Measurements from ENCODE around the gene BRSK2. TPM values are rescaled to one million over a fixed set of nuclear protein-coding genes. Genes with fewer than 3 reads are reported as not detected.
"Not testable (repeated sequence)": the region's sequence is repeated elsewhere in the genome, so short reads cannot be mapped to it uniquely, and the experiment has no call there.

The BRSK2 gene
- total and polyA plus RNA-seq, 4 donors = 0.35 to 0.56 (median 0.52) TPM

DNA sequence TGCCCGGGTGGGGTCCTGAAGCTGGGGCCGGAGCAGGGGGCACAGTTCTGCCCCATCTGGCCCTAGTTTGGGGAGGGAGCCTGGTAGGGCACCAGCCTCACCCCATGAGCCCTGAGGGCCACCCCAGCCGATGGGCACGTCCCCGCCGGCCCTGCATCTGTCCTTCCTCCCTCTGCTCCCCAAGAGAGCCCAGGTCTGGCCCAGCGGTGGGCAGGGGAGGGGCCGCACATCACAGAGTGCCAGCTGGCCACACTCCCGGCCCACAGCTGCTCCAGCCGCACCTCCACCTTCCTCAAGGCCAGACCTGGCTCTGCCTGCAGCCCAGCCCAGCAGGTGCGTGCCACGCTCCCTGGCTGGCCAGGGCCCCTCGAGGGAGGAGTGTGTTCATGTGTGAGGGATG is 21.6 kb downstream of the BRSK2 start:
- DNase-seq (no peak), ATAC-seq (ENCODE audit: insufficient read depth, low FRiP score) (no peak)

DNA sequence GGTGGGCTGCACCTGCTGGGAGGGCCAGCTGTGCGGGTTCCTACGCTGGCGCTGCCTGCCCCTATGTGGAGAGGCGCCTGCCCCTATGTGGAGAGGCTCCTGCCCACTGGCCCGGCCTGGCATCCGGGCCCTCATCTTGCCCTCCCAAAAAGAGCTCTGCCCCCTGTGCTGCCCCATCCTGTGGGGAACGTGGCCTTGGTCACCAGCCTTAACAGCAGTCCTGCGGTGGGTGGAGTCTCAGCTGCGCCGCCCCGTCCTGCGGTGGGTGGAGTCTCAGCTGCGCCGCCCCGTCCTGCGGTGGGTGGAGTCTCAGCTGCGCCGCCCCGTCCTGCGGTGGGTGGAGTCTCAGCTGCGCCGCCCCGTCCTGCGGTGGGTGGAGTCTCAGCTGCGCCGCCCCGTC is 22.0 kb downstream of the BRSK2 start:
- peaks cover 0 to 14% (median 0%) of the 10 kb centered on the region in 5 donors for H3K4me1 ChIP-seq (ENCODE audit: control insufficient read depth in 5 of 5, insufficient read depth in 5 of 5, low read length in 5 of 5)

More for the DNA sequence above, 21.6 kb downstream of the BRSK2 start:
- Histone ChIP-seq H3K27me3 (ENCODE audit: control insufficient read depth in 3 of 3, insufficient read depth in 3 of 3, low read length in 2 of 3) (peaks cover 0 to 4% (median 0%) of the 10 kb centered on the region in 3 donors), H3K4me1 (ENCODE audit: control insufficient read depth in 5 of 5, insufficient read depth in 5 of 5, low read length in 5 of 5) (peaks cover 0 to 14% (median 0%) of the 10 kb centered on the region in 5 donors), H3K27ac (ENCODE audit: low read depth in 1 of 2, low read length in 1 of 2) (no peak overlapping the region), H3K9me3 (ENCODE audit: control insufficient read depth in 4 of 4, insufficient read depth in 3 of 4, low read length in 3 of 4) (peaks cover 0 to 2% (median 0%) of the 10 kb centered on the region in 4 donors), H3K36me3 (ENCODE audit: control insufficient read depth in 4 of 4, insufficient read depth in 4 of 4, low read length in 4 of 4) (no peaks in the 10 kb centered on the region), H3K9ac (ENCODE audit: insufficient read depth in 1 of 2, low read length in 2 of 2) (no peak overlapping the region), H3K4me3 (no peak overlapping the region)
- 75 to 77% methylated on average over 12 to 13 of the region's 13 CpGs for WGBS, 2 donors
- TF ChIP-seq, protein P1, sequence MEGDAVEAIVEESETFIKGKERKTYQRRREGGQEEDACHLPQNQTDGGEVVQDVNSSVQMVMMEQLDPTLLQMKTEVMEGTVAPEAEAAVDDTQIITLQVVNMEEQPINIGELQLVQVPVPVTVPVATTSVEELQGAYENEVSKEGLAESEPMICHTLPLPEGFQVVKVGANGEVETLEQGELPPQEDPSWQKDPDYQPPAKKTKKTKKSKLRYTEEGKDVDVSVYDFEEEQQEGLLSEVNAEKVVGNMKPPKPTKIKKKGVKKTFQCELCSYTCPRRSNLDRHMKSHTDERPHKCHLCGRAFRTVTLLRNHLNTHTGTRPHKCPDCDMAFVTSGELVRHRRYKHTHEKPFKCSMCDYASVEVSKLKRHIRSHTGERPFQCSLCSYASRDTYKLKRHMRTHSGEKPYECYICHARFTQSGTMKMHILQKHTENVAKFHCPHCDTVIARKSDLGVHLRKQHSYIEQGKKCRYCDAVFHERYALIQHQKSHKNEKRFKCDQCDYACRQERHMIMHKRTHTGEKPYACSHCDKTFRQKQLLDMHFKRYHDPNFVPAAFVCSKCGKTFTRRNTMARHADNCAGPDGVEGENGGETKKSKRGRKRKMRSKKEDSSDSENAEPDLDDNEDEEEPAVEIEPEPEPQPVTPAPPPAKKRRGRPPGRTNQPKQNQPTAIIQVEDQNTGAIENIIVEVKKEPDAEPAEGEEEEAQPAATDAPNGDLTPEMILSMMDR (IDR thresholded peaks at IDR 0.05; ENCODE audit: control extremely low read depth, extremely low read depth) = no peak

DNA sequence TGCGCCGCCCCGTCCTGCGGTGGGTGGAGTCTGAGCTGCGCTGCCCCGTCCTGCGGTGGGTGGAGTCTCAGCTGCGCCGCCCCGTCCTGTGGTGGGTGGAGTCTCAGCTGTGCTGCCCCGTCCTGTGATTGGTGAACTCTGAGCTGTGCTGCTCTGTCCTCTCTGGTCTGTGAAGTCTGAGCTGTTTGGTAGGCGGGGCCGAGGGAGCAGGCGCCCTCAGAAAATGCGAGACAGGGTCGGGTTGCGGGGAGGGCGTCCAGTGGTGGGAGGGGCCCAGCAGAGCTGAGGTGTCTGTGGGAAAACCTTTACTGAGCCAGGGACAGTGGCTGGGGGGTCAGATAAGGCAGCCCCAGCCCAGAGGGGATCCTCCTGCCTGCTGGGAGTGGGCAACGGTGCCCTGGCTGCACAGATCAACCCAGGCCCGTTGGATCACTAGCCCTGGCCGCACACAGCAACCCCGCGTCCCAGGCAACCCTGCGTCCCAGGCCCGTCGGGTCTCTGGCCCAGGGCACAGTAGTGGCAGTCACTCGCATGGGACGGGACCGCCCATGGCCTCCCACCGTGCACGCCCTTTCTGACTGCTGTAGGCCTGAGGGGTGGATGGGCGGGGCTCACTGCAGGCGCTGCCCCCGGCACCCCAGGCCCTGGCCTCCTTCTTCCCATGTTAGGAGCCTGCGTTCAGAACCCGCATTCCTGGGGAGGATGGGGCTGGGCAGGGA is 22.8 kb downstream of the BRSK2 start:
- H3K9ac ChIP-seq (ENCODE audit: insufficient read depth in 1 of 2, low read length in 2 of 2) = no peak overlapping the region
- no peak overlapping the region for H3K27ac ChIP-seq (ENCODE audit: low read depth in 1 of 2, low read length in 1 of 2)
- TF ChIP-seq, protein P1 (IDR thresholded peaks at IDR 0.05; ENCODE audit: control extremely low read depth, extremely low read depth) = no peak
- WGBS, 2 donors = 86 to 96% methylated on average over 30 to 34 of the region's 36 CpGs
- DNase-seq = no peak
- no peak for ATAC-seq (ENCODE audit: insufficient read depth, low FRiP score)
- no peaks in the 10 kb centered on the region for H3K36me3 ChIP-seq (ENCODE audit: control insufficient read depth in 4 of 4, insufficient read depth in 4 of 4, low read length in 4 of 4)
- H3K27me3 ChIP-seq (ENCODE audit: control insufficient read depth in 3 of 3, insufficient read depth in 3 of 3, low read length in 2 of 3) = peaks cover 0 to 4% (median 0%) of the 10 kb centered on the region in 3 donors
- H3K4me3 ChIP-seq = no peak overlapping the region
- H3K9me3 ChIP-seq (ENCODE audit: control insufficient read depth in 4 of 4, insufficient read depth in 3 of 4, low read length in 3 of 4) = peaks cover 2 to 4% (median 3%) of the 10 kb centered on the region in 4 donors
- H3K4me1 ChIP-seq (ENCODE audit: control insufficient read depth in 5 of 5, insufficient read depth in 5 of 5, low read length in 5 of 5) = peaks cover 0 to 14% (median 0%) of the 10 kb centered on the region in 5 donors

More for the DNA sequence above, 22.0 kb downstream of the BRSK2 start:
- WGBS, 2 donors = 93 to 95% methylated on average over 15 to 16 of the region's 27 CpGs
- not testable (repeated sequence) for H3K9me3 ChIP-seq (ENCODE audit: control insufficient read depth in 4 of 4, insufficient read depth in 3 of 4, low read length in 3 of 4); H3K36me3 ChIP-seq (ENCODE audit: control insufficient read depth in 4 of 4, insufficient read depth in 4 of 4, low read length in 4 of 4); H3K4me3 ChIP-seq; H3K27ac ChIP-seq (ENCODE audit: low read depth in 1 of 2, low read length in 1 of 2); DNase-seq; H3K27me3 ChIP-seq (ENCODE audit: control insufficient read depth in 3 of 3, insufficient read depth in 3 of 3, low read length in 2 of 3); H3K9ac ChIP-seq (ENCODE audit: insufficient read depth in 1 of 2, low read length in 2 of 2); ATAC-seq (ENCODE audit: insufficient read depth, low FRiP score)

DNA sequence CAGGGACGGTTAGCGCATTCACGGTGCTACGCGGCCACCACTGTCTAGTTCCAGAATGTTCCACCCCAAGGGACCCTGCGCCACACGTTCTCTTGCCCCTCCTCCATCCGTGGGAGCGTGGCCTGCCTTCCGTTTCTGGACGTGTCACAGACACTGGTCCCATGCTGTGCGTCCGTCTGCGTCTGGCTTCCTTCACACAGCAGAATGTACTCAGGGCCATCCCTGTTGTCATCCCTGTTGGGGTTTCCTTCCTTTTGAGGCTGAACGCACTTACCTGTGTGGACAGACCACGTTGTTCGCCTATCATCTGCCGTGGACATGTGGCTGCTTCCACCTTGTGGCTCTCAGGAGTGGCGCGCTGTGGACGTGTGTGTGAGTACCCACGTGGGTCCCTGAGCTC is 24.9 kb downstream of the BRSK2 start:
- no peak overlapping the region for H3K27ac ChIP-seq (ENCODE audit: low read depth in 1 of 2, low read length in 1 of 2)
- H3K4me3 ChIP-seq = no peak overlapping the region
- H3K9ac ChIP-seq (ENCODE audit: insufficient read depth in 1 of 2, low read length in 2 of 2) = no peak overlapping the region
- DNase-seq = no peak
- TF ChIP-seq, protein P1 (IDR thresholded peaks at IDR 0.05; ENCODE audit: control extremely low read depth, extremely low read depth) = no peak
- WGBS, 2 donors = 92 to 97% methylated on average over 22 of the region's 22 CpGs
- H3K36me3 ChIP-seq (ENCODE audit: control insufficient read depth in 4 of 4, insufficient read depth in 4 of 4, low read length in 4 of 4) = no peaks in the 10 kb centered on the region
- no peak for ATAC-seq (ENCODE audit: insufficient read depth, low FRiP score)
- peaks cover 2 to 14% (median 6%) of the 10 kb centered on the region in 4 donors for H3K9me3 ChIP-seq (ENCODE audit: control insufficient read depth in 4 of 4, insufficient read depth in 3 of 4, low read length in 3 of 4)
- peaks cover 0 to 4% (median 0%) of the 10 kb centered on the region in 3 donors for H3K27me3 ChIP-seq (ENCODE audit: control insufficient read depth in 3 of 3, insufficient read depth in 3 of 3, low read length in 2 of 3)
- H3K4me1 ChIP-seq (ENCODE audit: control insufficient read depth in 5 of 5, insufficient read depth in 5 of 5, low read length in 5 of 5) = peaks cover 0 to 14% (median 0%) of the 10 kb centered on the region in 5 donors

All from lung (tissue), 12 donors.